ENCODE results near the gene NAGPA.

The NAGPA gene

GRCh38 chr16:5001571-5001970 lies 32.2 kb downstream of the NAGPA start:
- DNase-seq = no peak

GRCh38 chr16:5000573-5001001 lies 33.1 kb downstream of the NAGPA start:
- DNase-seq = no peak

- no peak for DNase-seq
Observed at GRCh38 chr16:4994719-4995434, 38.9 kb downstream of the NAGPA start.

GRCh38 chr16:4991754-4992153 lies 42.0 kb downstream of the NAGPA start:
- no peak for DNase-seq

GRCh38 chr16:4990415-4990814 lies 43.3 kb downstream of the NAGPA start:
- DNase-seq = no peak

- no peak for DNase-seq
Observed at GRCh38 chr16:4989391-4990006, 44.2 kb downstream of the NAGPA start.

- DNase-seq = no peak
Observed at GRCh38 chr16:4988647-4989046, 45.1 kb downstream of the NAGPA start.

- no peak for DNase-seq
Observed at GRCh38 chr16:4987580-4988374, 46.0 kb downstream of the NAGPA start.

- DNase-seq = no peak
Observed at GRCh38 chr16:4987250-4987579, 46.5 kb downstream of the NAGPA start.

GRCh38 chr16:4984174-4984990 lies 49.4 kb downstream of the NAGPA start:
- no peak for DNase-seq

- DNase-seq = no peak
Observed at GRCh38 chr16:4982056-4982867, 51.5 kb downstream of the NAGPA start.

- no peak for DNase-seq
Observed at GRCh38 chr16:4981473-4981872, 52.3 kb downstream of the NAGPA start.

- DNase-seq = no peak
Observed at GRCh38 chr16:4980691-4981090, 53.0 kb downstream of the NAGPA start.

GRCh38 chr16:4979736-4980660 lies 53.7 kb downstream of the NAGPA start:
- no peak for DNase-seq

- no peak for DNase-seq
Observed at GRCh38 chr16:4979164-4979563, 54.6 kb downstream of the NAGPA start.

GRCh38 chr16:4976611-4977145 lies 57.1 kb downstream of the NAGPA start:
- DNase-seq = no peak

GRCh38 chr16:4976079-4976478 lies 57.7 kb downstream of the NAGPA start:
- no peak for DNase-seq

Data from effector CD4-positive, alpha-beta T cell (primary cell).